Measurements from ENCODE around the gene PEX14. TPM values are rescaled to one million over a fixed set of nuclear protein-coding genes. Genes with fewer than 3 reads are reported as not detected.

Gene PEX14
- total RNA-seq, 1 experiment from 2014 or later, result 9.1 TPM

- Histone ChIP-seq H3K9me2 (replicated peaks; ENCODE audit: insufficient read depth, low read length) (no peaks in the 10 kb centered on the region), H3K27ac (ENCODE audit: low read length) (no peak overlapping the region), H3K4me1 (ENCODE audit: low read length) (no peaks in the 10 kb centered on the region), H3K36me3 (ENCODE audit: insufficient read depth, low read length) (no peaks in the 10 kb centered on the region), H3K4me2 (ENCODE audit: low read depth, low read length, poor library complexity, severe bottlenecking) (no peak overlapping the region), H2AFZ (ENCODE audit: low read length) (no peak overlapping the region), H3K27me3 (ENCODE audit: low read length) (no peaks in the 10 kb centered on the region), H3K79me2 (ENCODE audit: low read length) (no peaks in the 10 kb centered on the region), H3K9me3 (ENCODE audit: low read length) (no peaks in the 10 kb centered on the region), H3K9ac (ENCODE audit: low read length) (no peak overlapping the region), H3K4me3 (ENCODE audit: low read length) (no peak overlapping the region), H4K20me1 (ENCODE audit: insufficient read depth, low read depth, low read length) (no peaks in the 10 kb centered on the region)
- DNase-seq, result no peak
These were observed 185.1 kb downstream of the PEX14 start for GRCh38 chr1:10659646-10660540.

DNA sequence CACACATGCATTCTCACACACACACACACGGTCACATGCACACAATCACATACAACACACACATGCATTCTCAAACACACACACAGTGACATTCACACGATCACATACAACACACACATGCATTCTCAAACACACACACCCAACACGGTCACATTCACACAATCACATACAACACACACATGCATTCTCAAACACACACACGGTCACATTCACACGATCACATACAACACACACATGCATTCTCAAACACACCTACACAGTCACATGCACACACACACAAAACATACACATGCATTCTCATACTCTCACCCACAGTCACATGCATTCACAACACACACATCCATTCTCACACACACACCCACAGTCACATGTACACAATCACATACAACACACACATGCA lies 186.7 kb downstream of the PEX14 start:
- Histone ChIP-seq H4K20me1 (ENCODE audit: insufficient read depth, low read depth, low read length) (no peaks in the 10 kb centered on the region), H3K36me3 (ENCODE audit: insufficient read depth, low read length) (no peaks in the 10 kb centered on the region), H3K9me2 (replicated peaks; ENCODE audit: insufficient read depth, low read length) (no peaks in the 10 kb centered on the region), H3K9ac (ENCODE audit: low read length) (no peak overlapping the region), H3K27me3 (ENCODE audit: low read length) (no peaks in the 10 kb centered on the region), H3K27ac (ENCODE audit: low read length) (no peak overlapping the region), H3K79me2 (ENCODE audit: low read length) (no peaks in the 10 kb centered on the region), H2AFZ (ENCODE audit: low read length) (no peak overlapping the region), H3K4me2 (ENCODE audit: low read depth, low read length, poor library complexity, severe bottlenecking) (no peak overlapping the region), H3K9me3 (ENCODE audit: low read length) (no peaks in the 10 kb centered on the region), H3K4me1 (ENCODE audit: low read length) (no peaks in the 10 kb centered on the region), H3K4me3 (ENCODE audit: low read length) (no peak overlapping the region)
- DNase-seq, result no peak

DNA sequence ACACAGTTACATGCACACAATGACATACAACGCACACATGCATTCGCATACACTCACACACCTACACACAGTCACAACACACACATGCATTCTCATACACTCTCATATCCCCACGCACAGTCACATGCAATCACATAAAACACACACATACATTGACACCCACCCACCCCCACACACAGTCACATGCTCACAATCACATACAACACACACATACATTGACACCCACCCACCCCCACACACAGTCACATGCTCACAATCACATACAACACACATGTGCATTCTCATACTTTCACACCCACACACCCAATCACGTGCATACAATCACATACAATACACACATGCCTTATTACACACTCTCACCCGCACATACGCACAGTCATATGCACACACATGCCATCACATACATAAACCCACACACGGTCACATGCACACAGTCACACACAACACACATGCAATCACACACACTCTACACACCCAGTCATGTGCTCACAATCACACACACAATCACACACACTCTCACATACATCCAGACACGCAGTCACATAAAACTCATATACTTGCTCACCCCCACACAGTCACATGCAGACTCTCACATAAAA lies 187.4 kb downstream of the PEX14 start:
- no peaks in the 10 kb centered on the region for H3K79me2 ChIP-seq (ENCODE audit: low read length)
- H3K4me3 ChIP-seq (ENCODE audit: low read length), result no peak overlapping the region
- no peak for DNase-seq
- no peak overlapping the region for H3K9ac ChIP-seq (ENCODE audit: low read length)
- no peaks in the 10 kb centered on the region for H3K4me1 ChIP-seq (ENCODE audit: low read length)
- H4K20me1 ChIP-seq (ENCODE audit: insufficient read depth, low read depth, low read length), result no peaks in the 10 kb centered on the region
- H3K27ac ChIP-seq (ENCODE audit: low read length), result no peak overlapping the region
- no peak overlapping the region for H3K4me2 ChIP-seq (ENCODE audit: low read depth, low read length, poor library complexity, severe bottlenecking)
- no peaks in the 10 kb centered on the region for H3K9me3 ChIP-seq (ENCODE audit: low read length)
- H3K27me3 ChIP-seq (ENCODE audit: low read length), result no peaks in the 10 kb centered on the region
- no peaks in the 10 kb centered on the region for H3K9me2 ChIP-seq (replicated peaks; ENCODE audit: insufficient read depth, low read length)
- no peak overlapping the region for H2AFZ ChIP-seq (ENCODE audit: low read length)
- H3K36me3 ChIP-seq (ENCODE audit: insufficient read depth, low read length), result no peaks in the 10 kb centered on the region

DNA sequence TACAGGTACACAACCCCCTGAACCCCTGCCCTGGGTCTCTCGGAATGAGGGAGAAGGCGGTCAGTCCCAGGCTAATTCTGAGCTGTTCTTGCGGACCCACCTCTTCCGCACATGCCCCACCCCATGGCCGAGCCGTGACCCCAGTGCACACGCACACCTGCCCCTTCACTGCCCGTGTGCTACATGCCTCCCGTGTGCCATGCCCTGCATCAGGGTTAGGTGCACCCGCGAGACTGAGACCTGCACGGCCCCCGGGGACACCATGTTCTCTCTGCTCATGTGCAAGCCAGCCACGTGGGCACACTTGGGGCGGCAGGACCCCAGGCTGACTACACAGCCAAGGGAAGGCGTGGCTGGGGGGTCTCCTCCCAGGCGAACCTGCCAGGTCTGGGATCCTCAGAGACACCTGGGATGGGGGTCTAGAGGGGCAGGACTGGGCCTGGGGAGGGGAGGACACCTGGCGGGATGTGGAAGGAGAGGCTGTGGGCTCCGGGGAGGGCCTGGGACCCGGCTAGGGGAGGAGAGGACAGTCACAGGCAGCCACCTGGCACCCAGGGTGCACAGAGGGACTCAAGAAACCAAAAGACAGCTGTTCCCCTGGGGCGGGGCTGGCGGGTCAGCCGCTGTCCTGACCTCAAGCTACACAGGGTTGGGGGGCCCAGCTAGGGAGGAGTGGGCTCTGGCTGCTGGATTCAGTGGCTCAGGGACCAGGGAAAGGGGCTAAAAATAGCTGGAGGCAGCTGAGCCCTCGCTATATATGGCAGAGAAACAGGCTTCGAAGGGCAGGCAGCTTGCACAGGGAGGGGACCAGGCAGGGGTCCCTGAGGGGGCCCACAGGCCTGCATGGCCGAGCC lies 188.3 kb downstream of the PEX14 start:
- DNase-seq, result no peak
- Histone ChIP-seq H3K4me3 (ENCODE audit: low read length) (no peak overlapping the region), H3K9me3 (ENCODE audit: low read length) (no peaks in the 10 kb centered on the region), H4K20me1 (ENCODE audit: insufficient read depth, low read depth, low read length) (no peaks in the 10 kb centered on the region), H3K9ac (ENCODE audit: low read length) (no peak overlapping the region), H3K27ac (ENCODE audit: low read length) (no peak overlapping the region), H3K36me3 (ENCODE audit: insufficient read depth, low read length) (no peaks in the 10 kb centered on the region), H3K27me3 (ENCODE audit: low read length) (no peaks in the 10 kb centered on the region), H3K4me2 (ENCODE audit: low read depth, low read length, poor library complexity, severe bottlenecking) (no peak overlapping the region), H3K9me2 (replicated peaks; ENCODE audit: insufficient read depth, low read length) (no peaks in the 10 kb centered on the region), H3K79me2 (ENCODE audit: low read length) (no peaks in the 10 kb centered on the region), H2AFZ (ENCODE audit: low read length) (no peak overlapping the region), H3K4me1 (ENCODE audit: low read length) (no peaks in the 10 kb centered on the region)

GRCh38 chr1:10663678-10664035 lies 188.9 kb downstream of the PEX14 start:
- H3K79me2 ChIP-seq (ENCODE audit: low read length), result no peaks in the 10 kb centered on the region
- no peak overlapping the region for H3K9ac ChIP-seq (ENCODE audit: low read length)
- no peaks in the 10 kb centered on the region for H3K9me3 ChIP-seq (ENCODE audit: low read length)
- H3K4me1 ChIP-seq (ENCODE audit: low read length), result no peaks in the 10 kb centered on the region
- no peaks in the 10 kb centered on the region for H4K20me1 ChIP-seq (ENCODE audit: insufficient read depth, low read depth, low read length)
- H2AFZ ChIP-seq (ENCODE audit: low read length), result no peak overlapping the region
- H3K27me3 ChIP-seq (ENCODE audit: low read length), result no peaks in the 10 kb centered on the region
- no peak overlapping the region for H3K4me2 ChIP-seq (ENCODE audit: low read depth, low read length, poor library complexity, severe bottlenecking)
- H3K27ac ChIP-seq (ENCODE audit: low read length), result no peak overlapping the region
- no peaks in the 10 kb centered on the region for H3K9me2 ChIP-seq (replicated peaks; ENCODE audit: insufficient read depth, low read length)
- H3K4me3 ChIP-seq (ENCODE audit: low read length), result no peak overlapping the region
- no peak for DNase-seq
- H3K36me3 ChIP-seq (ENCODE audit: insufficient read depth, low read length), result no peaks in the 10 kb centered on the region

- Histone ChIP-seq H3K4me2 (ENCODE audit: low read depth, low read length, poor library complexity, severe bottlenecking) (no peak overlapping the region), H3K36me3 (ENCODE audit: insufficient read depth, low read length) (no peaks in the 10 kb centered on the region), H2AFZ (ENCODE audit: low read length) (no peak overlapping the region), H3K9me3 (ENCODE audit: low read length) (no peaks in the 10 kb centered on the region), H3K4me3 (ENCODE audit: low read length) (no peak overlapping the region), H3K27ac (ENCODE audit: low read length) (no peak overlapping the region), H4K20me1 (ENCODE audit: insufficient read depth, low read depth, low read length) (no peaks in the 10 kb centered on the region), H3K79me2 (ENCODE audit: low read length) (no peaks in the 10 kb centered on the region), H3K9ac (ENCODE audit: low read length) (no peak overlapping the region), H3K9me2 (replicated peaks; ENCODE audit: insufficient read depth, low read length) (no peaks in the 10 kb centered on the region), H3K27me3 (ENCODE audit: low read length) (no peaks in the 10 kb centered on the region), H3K4me1 (ENCODE audit: low read length) (no peaks in the 10 kb centered on the region)
- no peak for DNase-seq
These were observed 189.5 kb downstream of the PEX14 start for GRCh38 chr1:10664251-10664650.

- no peak overlapping the region for H3K27ac ChIP-seq (ENCODE audit: low read length)
- H4K20me1 ChIP-seq (ENCODE audit: insufficient read depth, low read depth, low read length), result no peaks in the 10 kb centered on the region
- H3K9me3 ChIP-seq (ENCODE audit: low read length), result no peaks in the 10 kb centered on the region
- no peak for DNase-seq
- no peaks in the 10 kb centered on the region for H3K9me2 ChIP-seq (replicated peaks; ENCODE audit: insufficient read depth, low read length)
- H3K4me3 ChIP-seq (ENCODE audit: low read length), result no peak overlapping the region
- H3K4me2 ChIP-seq (ENCODE audit: low read depth, low read length, poor library complexity, severe bottlenecking), result no peak overlapping the region
- no peaks in the 10 kb centered on the region for H3K27me3 ChIP-seq (ENCODE audit: low read length)
- no peaks in the 10 kb centered on the region for H3K79me2 ChIP-seq (ENCODE audit: low read length)
- no peak overlapping the region for H3K9ac ChIP-seq (ENCODE audit: low read length)
- H2AFZ ChIP-seq (ENCODE audit: low read length), result no peak overlapping the region
- H3K36me3 ChIP-seq (ENCODE audit: insufficient read depth, low read length), result no peaks in the 10 kb centered on the region
- no peaks in the 10 kb centered on the region for H3K4me1 ChIP-seq (ENCODE audit: low read length)
These were observed 190.5 kb downstream of the PEX14 start for GRCh38 chr1:10665226-10665625.

Measured in Karpas-422 (cell line).